22Rv1 (cell line): ENCODE results near the gene NNMT.

Source experiments
- CTCF ChIP-seq: fragments of 450-650 bp; IDR thresholded peaks from 2 replicates; pipeline ENCODE4 v1.5.1; 2017; ENCODE audit warnings: mild to moderate bottlenecking
- ZFX ChIP-seq: fragments of 450-650 bp; IDR thresholded peaks from 2 replicates; pipeline ENCODE4 v1.6.1; 2017; ENCODE audit warnings: antibody characterized with exemption, borderline replicate concordance

- peak; percentile 15; the same call in 1 of the 2 replicates for TF ChIP-seq CTCF
- TF ChIP-seq ZFX = no peak
Measured at GRCh38 chr11:114257621-114258558, 38.3 kb upstream of the NNMT start.
